ENCODE data around the gene CDH4.

CDH4 gene

GRCh38 chr20:61857884-61858283, 605.8 kb downstream of the CDH4 start:
- Histone ChIP-seq H3K36me3 (ENCODE audit: low read length) (no peaks in the 10 kb centered on the region), H3K4me2 (ENCODE audit: low read depth, low read length, poor library complexity, severe bottlenecking) (no peak overlapping the region), H3K9me3 (ENCODE audit: insufficient read depth, low read length) (no peaks in the 10 kb centered on the region), H3K27me3 (ENCODE audit: low read length) (no peaks in the 10 kb centered on the region), H3K9me2 (replicated peaks; ENCODE audit: insufficient read depth, low read length) (no peaks in the 10 kb centered on the region), H3K27ac (ENCODE audit: low read depth, low read length) (no peak overlapping the region), H2AFZ (ENCODE audit: low read depth, low read length, severe bottlenecking) (no peak overlapping the region), H4K20me1 (ENCODE audit: low read depth, low read length) (no peaks in the 10 kb centered on the region), H3F3A (ENCODE audit: insufficient read depth) (no peaks in the 10 kb centered on the region), H3K79me2 (ENCODE audit: insufficient read depth, low read length) (no peaks in the 10 kb centered on the region), H3K9ac (ENCODE audit: low read length) (no peak overlapping the region), H3K4me3 (ENCODE audit: insufficient read depth, low read length, poor library complexity, severe bottlenecking) (no peak overlapping the region)
- TF ChIP-seq CTCF (IDR thresholded peaks at IDR 0.05; ENCODE audit: insufficient read depth, low read length, poor library complexity, severe bottlenecking) (no peak), EZH2phosphoT487 (conservative IDR thresholded peaks at IDR 0.05; ENCODE audit: low read length) (no peak)

GRCh38 chr20:61859767-61860166, 607.7 kb downstream of the CDH4 start:
- Histone ChIP-seq H3K4me3 (ENCODE audit: insufficient read depth, low read length, poor library complexity, severe bottlenecking) (no peak overlapping the region), H2AFZ (ENCODE audit: low read depth, low read length, severe bottlenecking) (no peak overlapping the region), H3K27ac (ENCODE audit: low read depth, low read length) (no peak overlapping the region), H3K9ac (ENCODE audit: low read length) (no peak overlapping the region), H3K9me3 (ENCODE audit: insufficient read depth, low read length) (no peaks in the 10 kb centered on the region), H3K27me3 (ENCODE audit: low read length) (no peaks in the 10 kb centered on the region), H3K79me2 (ENCODE audit: insufficient read depth, low read length) (no peaks in the 10 kb centered on the region), H3F3A (ENCODE audit: insufficient read depth) (no peaks in the 10 kb centered on the region), H4K20me1 (ENCODE audit: low read depth, low read length) (no peaks in the 10 kb centered on the region), H3K9me2 (replicated peaks; ENCODE audit: insufficient read depth, low read length) (no peaks in the 10 kb centered on the region), H3K36me3 (ENCODE audit: low read length) (no peaks in the 10 kb centered on the region), H3K4me2 (ENCODE audit: low read depth, low read length, poor library complexity, severe bottlenecking) (no peak overlapping the region)
- TF ChIP-seq EZH2phosphoT487 (conservative IDR thresholded peaks at IDR 0.05; ENCODE audit: low read length): no peak
- TF ChIP-seq CTCF (IDR thresholded peaks at IDR 0.05; ENCODE audit: insufficient read depth, low read length, poor library complexity, severe bottlenecking): no peak

DNA sequence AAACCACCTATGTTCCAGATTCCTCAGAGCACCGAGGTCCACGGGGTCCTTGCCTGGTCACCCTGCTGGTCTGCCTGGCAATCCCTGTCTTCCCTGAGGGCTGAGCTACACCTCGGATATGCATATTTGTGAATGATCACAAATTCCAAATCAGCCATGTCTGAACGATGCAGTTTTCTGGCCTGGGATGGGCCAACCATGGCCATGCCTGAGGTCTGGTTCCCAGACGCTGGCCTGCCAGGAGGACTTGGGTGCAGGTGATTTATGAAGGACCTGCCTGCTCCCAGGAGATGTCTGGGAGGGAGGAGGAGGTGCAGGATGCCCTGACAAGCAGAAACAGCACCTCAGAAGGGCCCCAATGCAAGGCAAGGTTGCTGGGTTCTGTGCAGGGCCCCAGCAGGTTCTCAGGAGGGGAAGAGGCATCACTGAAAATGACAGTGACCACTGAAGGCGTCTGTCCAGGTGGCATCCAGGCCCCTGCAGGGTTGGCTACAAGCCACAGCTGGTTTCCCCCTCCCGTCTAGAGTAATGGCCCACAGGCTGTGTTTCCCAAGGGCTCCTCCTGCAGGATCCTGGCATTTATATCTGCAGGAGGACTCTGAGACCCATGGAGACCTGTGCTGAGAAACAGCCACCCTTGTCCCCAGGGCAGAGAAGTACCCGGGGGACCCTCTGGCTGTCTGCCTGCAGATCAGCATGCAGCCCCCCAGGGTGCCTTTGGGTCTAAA, 608.4 kb downstream of the CDH4 start:
- Histone ChIP-seq H3K27me3 (ENCODE audit: low read length) (no peaks in the 10 kb centered on the region), H3K4me2 (ENCODE audit: low read depth, low read length, poor library complexity, severe bottlenecking) (no peak overlapping the region), H3K27ac (ENCODE audit: low read depth, low read length) (no peak overlapping the region), H3K79me2 (ENCODE audit: insufficient read depth, low read length) (no peaks in the 10 kb centered on the region), H3K9ac (ENCODE audit: low read length) (no peak overlapping the region), H2AFZ (ENCODE audit: low read depth, low read length, severe bottlenecking) (no peak overlapping the region), H3K9me2 (replicated peaks; ENCODE audit: insufficient read depth, low read length) (no peaks in the 10 kb centered on the region), H3K9me3 (ENCODE audit: insufficient read depth, low read length) (no peaks in the 10 kb centered on the region), H4K20me1 (ENCODE audit: low read depth, low read length) (no peaks in the 10 kb centered on the region), H3F3A (ENCODE audit: insufficient read depth) (no peaks in the 10 kb centered on the region), H3K4me3 (ENCODE audit: insufficient read depth, low read length, poor library complexity, severe bottlenecking) (no peak overlapping the region), H3K36me3 (ENCODE audit: low read length) (no peaks in the 10 kb centered on the region)
- TF ChIP-seq CTCF (IDR thresholded peaks at IDR 0.05; ENCODE audit: insufficient read depth, low read length, poor library complexity, severe bottlenecking) (no peak), EZH2phosphoT487 (conservative IDR thresholded peaks at IDR 0.05; ENCODE audit: low read length) (no peak)
